NCI-H2107 treated with DMSO at 0.1 percent for 48 hours (cell line): Measurements from ENCODE around the gene PCBP2.

Experiments used
- DNase-seq: peaks from one replicate; lab custom pipeline; 2025; ENCODE audit not compliant: unreplicated experiment; lab: John Stamatoyannopoulos, UW

The PCBP2 gene

DNA sequence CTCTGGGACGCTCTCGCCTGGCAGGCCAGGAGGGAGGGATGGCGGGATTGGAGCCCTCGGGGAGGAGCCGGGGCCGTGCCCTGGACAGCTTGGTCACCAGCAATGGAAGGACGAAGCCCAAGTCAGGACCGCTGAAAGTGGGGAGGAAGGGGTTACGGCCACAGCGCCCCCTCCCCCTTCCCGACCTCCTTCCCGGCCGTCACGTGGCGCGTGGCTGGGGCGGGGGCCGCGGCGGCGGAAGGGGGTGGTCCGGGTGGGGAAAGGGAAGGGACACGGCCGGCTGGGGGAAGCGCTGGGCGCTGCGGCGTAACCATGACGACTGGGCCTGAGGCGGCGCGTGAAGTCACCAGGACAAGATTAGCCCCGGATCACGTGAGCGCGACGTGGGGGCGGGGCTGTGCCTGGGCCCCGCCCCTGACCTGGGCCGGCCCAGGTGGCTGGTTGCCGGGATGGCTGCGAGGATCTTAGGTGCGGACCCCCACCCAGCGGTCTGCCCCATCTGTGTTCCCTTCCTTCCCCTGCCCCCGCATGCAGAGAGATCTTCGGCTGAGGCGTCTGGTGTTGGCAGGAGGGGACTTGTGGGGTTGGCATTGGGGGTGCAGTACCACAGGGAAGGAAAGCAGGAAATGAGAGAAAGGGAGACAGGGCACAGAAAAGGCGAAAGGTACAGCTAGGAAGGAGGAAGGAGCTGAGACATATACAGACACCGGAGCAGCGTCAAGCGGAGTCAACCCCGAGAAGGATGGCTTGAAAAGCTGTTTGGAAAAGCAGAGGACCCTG lies 41.1 kb downstream of the PCBP2 start:
- peak; percentile 72 for DNase-seq

DNA sequence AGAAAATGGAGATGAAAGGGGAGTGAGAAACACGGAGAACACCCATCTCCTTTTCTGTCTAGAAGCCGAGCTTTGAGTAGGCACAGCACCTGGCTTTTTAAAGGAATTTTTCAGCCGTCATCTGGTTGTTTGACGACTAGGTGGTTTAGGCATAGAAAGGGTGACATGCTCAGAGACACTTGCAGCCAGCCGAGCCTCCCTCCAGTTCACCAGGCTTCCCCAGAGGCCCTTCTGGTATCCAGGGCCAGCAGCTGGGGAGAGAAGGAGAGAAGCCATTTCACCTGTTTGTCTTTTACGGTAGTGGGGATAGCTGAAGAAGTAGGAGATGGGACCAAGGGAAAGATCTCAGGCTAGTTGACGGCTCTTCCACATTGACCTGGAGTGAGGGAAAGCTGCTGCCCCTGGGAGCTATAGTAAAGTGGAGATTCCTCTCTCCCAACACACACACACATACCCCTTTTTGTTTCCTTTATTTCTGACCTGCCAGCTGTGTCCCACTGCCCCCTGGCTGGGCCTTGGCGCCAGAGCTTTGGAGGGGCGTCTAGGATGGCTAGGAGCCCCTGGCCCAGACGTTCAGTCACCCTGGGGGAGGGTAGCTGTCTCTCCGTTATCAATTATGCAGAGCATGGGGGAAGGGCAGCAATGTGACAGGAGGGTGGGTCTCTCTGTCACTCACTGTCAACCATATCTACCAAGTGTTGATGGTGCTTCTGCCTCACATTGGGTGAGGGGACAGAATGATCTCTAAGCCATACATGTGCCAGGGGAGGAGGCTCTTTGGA lies 41.9 kb downstream of the PCBP2 start:
- no peak for DNase-seq

DNA sequence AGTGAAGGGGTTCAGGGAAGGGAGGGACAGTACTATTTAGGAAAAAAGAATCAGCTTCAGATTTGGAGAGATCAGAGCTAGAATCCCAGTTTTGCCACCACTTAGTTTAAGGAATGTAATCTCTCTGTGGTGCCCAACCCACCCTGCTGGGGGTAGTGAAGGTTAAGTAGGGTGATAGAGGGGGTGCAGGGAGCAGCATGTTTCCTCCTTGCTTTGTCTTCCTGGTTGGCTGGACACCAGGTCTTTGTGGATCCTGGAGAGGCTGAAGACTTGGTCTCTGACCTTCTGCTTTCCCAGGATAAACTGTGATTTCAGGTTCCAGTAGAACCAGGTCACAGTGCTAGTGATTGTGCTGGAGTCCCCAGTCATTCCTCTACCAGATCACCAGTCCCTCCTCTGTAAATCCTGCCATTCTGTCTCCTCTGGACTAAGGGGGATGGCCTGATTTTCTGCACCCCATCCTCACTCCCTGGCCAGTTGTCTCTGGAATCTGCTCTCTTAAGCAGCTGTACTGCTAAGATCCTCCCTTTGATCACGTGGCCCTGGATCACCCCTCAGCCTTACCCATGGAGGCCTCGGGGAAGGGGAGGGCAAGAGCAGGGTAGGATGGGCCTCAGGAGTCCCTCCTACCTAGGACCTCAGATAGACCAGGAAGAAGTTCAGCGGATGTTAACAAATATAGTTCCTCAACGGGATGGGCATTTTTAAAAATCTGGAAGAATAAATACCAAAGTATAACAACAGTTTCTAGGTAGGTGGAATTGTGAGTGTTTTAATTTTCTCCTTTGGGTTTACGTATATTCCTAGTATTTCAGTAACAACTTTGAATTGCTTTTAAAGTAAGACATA lies 44.2 kb downstream of the PCBP2 start:
- no peak for DNase-seq

DNA sequence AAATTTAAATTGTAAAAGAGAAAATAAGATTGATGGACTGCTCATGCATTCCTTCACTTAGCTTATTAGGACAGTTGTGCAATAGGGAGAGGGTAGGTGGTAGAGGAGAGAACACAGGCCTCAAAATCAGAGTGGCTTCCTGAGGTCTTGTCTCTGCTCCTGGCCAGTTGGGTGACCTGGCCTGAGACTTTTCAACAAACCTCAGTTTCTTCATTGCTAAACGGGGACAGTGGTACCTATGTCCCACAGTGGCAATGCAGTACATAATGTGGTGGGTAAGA lies 44.8 kb downstream of the PCBP2 start:
- no peak for DNase-seq

DNA sequence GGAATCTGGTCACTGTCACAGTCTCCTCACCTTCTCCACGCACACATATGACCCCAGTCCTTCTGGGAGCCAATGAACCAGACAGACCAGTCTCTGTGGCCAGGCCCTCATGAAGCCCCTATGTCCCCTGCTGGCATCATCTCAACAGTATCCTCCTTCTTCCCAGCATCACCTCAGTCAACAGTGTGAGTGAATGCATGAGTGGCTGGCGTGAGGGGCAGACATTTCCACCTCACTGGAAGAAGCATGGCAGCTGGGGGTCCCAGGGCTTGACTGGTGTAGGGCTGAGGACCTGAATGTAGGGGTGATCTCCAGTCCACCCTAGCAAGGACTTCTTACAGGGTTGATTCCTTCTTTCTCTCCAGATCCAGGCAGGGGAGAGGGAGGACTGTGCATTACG lies 45.6 kb downstream of the PCBP2 start:
- DNase-seq: no peak

DNA sequence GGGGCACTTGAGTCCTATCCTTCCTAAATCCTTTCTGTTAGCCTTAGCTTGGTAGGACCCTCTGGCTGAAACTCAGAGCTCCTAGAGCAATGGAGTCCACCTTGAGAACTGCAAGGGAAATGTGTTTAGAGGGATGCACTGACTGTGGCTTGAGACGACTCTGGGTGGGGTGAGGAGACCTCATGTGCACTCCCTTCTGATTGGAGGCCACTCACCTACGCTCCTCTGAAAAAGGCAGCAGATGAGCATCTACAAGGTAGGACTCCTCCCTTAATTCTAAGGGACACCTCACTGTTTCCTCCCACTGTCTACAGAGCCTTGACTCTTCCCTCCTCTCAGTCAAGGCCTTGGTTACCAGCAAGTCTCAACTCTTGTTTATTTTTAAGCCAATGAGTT lies 46.3 kb downstream of the PCBP2 start:
- DNase-seq: no peak

DNA sequence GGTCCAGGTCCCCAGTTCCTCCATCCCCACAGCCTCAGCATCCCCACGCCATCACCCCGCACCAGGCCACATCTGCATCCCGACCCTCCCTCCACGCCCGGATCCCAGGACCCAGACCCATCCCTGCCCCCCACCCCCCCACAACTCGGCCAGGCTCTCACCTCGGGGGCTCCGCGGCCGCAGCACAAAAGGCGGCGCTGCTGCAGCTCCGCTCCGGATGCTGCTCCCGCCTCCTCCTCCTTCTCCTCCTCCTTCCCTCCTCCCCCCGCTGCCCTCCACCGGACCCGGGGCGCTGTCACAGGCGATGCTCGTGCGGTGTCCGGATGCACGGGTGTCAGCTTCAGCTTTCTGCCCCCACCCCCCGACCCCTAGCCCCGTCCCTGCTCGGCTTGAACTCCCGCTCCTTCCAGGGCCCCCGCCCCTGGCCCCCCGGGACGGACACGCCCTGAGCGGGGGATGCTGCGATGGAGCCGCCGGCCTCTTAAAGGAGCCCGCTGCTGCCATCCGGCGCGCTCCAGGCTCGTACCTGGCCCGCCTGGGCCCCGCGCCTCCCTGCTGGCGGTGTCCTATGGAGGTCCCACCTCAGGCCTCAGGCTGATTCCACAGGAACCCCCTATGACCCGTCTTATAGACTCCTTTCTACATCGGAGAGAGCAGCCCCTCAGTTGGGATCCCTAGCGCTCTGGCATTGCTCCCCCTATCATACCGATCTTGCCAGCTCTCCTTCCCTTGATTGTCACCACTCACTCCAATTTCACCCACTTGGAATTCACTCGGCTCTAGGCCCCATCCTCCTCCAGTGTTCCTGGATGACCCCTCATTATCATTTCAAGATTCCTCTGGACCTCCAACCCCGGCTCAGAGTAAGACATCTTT lies 47.6 kb downstream of the PCBP2 start, which contains the start of gene MAP3K12:
Gene MAP3K12 (minus strand): TSS at position 193 of the 876 bp plus-strand sequence. CDS start 12,067 bp downstream, outside the sequence.
- no peak for DNase-seq

DNA sequence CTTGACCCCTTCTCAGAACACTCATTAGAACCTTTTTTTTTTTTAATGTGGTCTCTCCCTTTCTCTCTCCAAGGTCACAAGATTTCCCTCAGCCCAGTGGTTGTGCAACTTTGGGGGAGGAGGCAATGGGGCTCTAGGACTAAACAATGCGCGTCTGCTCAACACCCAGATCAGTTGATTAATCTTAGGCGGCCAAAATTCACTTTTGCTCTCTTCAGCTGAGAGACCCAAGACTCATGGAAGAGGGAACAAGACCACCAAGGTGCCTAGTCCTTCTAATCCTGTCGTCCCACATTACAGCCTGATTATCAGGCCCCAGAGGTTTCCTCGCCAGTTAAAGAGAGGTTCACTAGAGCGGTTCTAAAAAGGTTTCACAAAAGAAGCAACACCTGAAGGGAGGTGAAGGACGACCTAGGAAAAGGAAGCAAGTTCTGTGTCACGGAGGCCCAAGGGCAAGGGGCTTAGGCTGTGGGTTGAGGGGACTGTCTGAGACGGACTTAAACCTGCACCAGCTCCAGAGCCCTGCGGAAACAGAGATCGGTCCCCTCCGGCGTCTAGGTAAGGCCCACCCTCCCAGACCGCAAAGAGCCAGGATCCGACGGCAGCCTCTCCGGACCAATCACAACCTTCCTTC lies 48.4 kb downstream of the PCBP2 start:
- no peak for DNase-seq

DNA sequence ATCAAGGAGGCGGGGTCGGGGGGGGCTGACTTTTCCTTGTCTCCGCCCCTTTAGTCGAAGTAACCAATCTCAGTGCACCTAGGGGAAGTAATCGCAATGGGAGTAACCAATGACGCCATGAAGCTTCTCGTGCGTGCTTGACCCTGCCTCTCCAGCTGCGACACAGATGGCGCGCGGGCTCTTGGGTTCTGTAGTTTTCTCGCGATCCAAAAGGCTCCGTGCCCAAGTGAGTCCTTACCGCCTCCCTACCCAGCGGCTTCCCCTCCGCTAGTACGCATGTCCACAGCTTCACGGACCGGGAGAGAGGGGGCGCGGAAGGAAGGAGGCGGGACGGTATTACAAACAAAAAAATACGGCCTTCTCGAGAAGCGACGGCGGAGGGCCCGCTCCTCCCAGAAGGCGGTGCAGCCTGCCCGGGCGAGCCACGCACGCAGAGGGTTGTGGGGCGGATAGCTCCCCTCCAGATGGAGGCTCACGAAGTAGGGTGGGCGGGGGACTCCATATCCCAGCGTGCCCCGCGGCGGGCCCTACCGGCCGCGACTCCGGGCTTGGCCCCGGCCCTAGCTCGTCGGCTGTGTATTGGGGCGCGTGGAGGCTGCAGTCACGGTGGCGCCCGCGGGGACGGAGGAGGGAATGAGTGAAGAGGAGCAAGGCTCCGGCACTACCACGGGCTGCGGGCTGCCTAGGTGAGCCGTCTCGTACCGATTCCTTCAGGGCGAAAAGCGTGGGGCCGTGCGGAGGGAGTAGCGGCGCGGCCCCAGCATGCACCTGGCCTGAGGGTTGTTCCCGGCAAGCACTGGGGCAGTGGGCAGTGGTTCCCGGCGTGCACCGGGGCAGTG lies 49.1 kb downstream of the PCBP2 start, which contains the start of gene TARBP2:
Gene TARBP2 (plus strand): TSS at position 508 of the 839 bp plus-strand sequence. CDS start 126 bp downstream, at position 634.
- peak; percentile 99 for DNase-seq

DNA sequence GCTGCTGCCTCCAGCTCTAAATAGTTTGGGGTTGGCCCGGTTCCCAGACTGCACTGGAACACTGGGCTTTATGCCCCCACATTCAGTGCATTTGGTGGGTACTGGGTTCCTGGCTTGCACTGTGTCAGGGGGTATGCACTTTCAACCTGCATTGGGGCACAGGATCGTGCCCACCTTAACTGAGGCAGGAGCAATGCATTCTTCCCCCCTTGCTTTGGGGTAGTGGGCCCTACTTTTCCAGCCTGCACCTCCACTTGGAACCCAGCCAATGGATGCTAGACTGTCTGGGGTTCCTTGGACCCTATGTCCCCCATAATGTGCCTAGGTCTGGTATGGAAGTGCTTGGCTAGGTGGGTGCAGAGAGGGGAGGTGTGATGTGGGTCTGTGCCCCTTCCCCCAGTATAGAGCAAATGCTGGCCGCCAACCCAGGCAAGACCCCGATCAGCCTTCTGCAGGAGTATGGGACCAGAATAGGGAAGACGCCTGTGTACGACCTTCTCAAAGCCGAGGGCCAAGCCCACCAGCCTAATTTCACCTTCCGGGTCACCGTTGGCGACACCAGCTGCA lies 49.8 kb downstream of the PCBP2 start:
- no peak for DNase-seq

DNA sequence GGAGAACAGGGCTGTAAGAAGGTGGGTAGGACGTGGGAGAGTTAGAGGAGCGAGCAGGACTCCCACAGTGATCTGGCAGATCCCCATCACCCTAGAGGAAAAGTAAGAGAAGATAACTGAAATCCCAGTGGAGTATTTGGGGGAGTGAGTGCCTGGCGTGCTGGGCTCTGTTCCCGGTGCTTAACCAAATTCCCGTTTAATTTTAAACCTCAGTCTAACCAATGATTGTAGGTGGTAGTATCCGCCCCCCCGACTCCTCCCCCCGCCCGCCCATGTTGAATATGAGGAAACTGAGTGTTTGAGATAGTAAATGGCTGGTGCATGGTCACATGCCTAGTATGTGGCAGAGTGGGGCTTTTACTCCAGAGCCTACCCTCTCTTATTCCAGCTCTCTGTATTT lies 50.4 kb downstream of the PCBP2 start:
- no peak for DNase-seq

DNA sequence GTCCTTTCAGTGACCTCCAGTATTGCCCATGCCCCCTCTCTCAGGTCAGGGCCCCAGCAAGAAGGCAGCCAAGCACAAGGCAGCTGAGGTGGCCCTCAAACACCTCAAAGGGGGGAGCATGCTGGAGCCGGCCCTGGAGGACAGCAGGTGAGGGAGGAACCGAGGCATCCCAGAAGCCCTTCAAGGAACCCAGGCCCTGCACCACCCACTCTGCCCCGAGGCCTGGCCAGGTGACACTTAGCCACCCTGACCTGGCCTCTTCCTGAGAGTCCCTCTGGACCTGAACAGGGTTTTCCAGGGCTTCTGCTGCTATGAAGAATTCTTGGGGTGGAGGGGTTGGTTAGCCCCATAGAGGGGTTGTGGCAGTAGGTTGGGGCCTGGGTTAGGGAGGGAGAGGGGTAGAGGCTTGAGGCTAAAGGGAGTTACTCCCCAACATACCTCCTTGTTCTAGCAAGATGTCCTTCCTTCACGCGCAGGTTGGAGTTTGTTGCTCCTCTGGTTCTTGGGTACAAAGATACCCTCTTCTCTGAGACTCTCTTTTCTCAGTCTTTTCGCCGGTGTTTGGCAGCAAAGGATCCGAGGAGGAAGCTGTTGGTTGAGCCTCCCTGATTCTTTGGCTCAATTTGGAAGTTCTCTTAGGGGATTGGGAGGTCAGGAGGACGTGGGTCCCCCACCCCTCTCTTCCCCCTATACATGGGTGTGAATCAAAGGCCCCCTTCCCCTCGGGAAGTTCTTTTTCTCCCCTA lies 51.3 kb downstream of the PCBP2 start:
- no peak for DNase-seq

DNA sequence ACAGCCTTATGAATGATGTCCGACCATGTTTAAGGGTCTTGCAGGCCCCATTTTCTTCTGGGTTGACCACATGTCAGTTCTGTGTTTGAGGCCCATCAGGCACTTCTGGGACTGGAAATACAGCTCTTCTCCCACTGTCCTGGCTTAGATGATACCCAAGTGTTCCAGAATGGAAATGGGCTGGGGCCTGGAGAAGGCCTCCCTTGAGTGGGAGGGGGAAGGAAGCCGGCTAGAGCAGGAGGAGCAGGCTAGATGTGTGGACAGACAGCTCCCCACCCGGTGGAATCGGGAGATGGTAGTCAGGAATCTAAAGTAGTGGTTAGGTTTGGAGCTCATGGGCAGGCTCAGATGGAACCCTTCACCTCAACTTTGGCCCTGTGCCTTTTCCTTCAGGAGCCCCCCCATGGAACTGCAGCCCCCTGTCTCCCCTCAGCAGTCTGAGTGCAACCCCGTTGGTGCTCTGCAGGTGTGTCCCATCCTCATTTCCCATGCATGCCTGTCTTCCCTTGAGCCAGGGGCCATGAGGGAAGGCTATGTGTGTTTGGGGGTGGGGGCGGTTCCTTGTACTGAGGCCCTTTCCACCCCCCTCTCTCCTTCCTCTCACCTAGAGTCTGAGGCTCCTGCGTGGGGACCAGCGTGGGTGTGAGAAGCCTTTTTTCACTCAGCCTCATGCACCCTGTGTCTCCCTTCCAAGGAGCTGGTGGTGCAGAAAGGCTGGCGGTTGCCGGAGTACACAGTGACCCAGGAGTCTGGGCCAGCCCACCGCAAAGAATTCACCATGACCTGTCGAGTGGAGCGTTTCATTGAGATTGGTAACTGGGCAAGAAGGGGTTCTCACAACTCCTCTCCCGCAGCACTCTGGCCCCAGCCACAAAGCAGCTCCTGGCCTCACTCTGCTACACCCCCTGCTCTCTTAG lies 52.4 kb downstream of the PCBP2 start:
- no peak for DNase-seq

DNA sequence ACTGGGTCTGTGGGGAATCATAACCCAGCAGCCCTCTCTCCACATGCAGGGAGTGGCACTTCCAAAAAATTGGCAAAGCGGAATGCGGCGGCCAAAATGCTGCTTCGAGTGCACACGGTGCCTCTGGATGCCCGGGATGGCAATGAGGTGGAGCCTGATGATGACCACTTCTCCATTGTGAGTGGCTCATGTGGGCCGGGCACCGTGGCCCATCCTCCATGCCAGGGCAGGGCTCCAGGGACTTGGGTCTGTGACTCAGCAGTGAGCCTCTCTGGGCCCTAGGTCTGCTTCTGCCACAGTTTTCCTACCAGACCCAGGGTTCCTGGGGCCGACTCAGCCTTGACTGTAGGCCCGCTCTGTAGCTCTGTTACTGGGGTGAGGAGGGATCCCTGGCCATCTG lies 53.2 kb downstream of the PCBP2 start:
- no peak for DNase-seq

DNA sequence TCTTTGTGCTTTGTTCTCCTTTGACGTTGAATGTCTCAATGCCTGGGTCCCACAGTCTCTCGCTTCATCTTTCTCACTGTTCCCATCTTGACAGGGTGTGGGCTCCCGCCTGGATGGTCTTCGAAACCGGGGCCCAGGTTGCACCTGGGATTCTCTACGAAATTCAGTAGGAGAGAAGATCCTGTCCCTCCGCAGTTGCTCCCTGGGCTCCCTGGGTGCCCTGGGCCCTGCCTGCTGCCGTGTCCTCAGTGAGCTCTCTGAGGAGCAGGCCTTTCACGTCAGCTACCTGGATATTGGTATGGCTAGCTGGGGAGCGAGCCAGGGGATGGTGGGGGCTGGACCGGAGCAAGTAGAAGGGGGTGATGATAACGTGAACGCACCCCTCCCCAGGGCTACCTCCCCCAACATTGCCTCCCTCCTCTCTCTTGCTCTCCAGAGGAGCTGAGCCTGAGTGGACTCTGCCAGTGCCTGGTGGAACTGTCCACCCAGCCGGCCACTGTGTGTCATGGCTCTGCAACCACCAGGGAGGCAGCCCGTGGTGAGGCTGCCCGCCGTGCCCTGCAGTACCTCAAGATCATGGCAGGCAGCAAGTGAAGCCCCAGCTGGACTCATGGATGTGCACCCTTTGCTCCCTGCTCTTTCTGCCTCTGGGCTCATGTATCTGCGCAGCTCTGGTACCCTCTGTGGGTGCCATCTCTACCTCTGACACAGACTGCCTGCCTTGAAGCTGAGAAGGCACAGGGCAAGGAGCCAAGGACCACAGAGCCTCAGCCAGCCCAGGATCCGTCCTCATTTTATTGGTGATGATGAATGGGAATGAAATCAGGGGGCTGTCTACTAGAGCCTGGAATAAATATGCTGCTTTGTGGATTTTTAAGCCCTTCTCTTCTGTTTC lies 53.9 kb downstream of the PCBP2 start:
- no peak for DNase-seq

DNA sequence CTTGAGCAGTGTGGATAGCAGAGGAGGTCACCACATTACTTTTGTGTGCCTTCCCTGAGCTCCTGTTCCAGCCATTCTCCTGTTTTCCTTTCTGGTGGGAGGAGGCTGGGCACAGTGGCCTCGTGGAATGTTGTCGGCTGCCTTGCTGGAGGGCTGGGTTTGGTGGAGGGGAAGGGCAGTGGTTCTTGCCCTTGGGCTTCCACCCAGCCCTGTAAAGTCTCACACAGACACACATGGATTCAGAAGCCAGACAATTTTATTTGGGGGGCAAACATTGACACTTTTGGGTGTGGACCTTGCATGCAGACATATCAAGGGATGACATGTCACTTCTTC lies 54.5 kb downstream of the PCBP2 start:
- DNase-seq: no peak
